GM21786 (cell line): Measurements from ENCODE around the gene EVI5.

ENCODE experiments used
- ATAC-seq: cut with Tn5 transposase; IDR thresholded peaks from one replicate; pipeline ENCODE4 v1.9.1; 2021; ENCODE audit not compliant: unreplicated experiment

EVI5 gene

DNA sequence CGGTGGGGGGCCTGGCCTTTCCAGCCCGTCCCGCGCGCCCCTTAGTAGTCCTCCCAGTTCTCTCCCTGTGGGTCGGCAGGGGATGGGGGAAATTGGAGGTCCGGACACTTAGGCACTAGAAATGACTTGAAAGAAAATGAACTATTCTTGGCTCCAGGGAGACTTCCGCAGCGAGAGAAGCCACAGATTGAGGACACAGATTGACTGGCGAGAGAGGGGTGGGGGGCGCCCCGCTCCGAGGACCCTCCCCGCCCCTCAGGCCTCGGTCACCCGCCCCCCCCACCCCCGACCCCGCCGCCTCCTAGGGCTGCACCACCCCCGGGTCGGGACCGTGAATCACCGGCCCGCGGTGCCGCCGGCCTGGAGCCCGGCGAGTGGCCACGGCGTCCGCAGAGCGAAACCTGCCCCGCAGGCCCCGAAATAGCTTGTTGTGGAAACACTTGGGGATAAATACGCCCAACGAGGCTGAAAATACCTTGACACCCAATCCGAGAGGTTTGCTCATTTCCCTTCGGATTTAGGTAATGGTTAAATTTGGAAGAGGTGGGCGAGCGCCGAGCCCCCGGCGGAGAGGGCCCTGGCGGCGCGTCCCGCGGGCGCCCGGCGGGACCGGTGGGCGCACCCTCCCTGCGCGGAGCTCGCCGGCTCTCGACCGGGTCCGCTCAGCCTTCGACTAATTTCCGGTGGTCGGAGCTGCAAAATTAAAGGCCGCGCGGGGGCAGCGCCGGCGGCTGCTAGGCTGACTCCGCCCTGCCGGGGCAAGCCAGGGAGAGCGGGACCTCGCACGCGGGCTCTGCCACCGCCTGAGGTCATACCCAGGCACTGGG lies 298.4 kb downstream of the EVI5 start, which contains the start of gene GFI1:
TSS of gene GFI1 (minus strand) at position 675 of the 827 bp plus-strand sequence. CDS start 3,438 bp downstream, outside the sequence.
- ATAC-seq: peak; percentile 18

DNA sequence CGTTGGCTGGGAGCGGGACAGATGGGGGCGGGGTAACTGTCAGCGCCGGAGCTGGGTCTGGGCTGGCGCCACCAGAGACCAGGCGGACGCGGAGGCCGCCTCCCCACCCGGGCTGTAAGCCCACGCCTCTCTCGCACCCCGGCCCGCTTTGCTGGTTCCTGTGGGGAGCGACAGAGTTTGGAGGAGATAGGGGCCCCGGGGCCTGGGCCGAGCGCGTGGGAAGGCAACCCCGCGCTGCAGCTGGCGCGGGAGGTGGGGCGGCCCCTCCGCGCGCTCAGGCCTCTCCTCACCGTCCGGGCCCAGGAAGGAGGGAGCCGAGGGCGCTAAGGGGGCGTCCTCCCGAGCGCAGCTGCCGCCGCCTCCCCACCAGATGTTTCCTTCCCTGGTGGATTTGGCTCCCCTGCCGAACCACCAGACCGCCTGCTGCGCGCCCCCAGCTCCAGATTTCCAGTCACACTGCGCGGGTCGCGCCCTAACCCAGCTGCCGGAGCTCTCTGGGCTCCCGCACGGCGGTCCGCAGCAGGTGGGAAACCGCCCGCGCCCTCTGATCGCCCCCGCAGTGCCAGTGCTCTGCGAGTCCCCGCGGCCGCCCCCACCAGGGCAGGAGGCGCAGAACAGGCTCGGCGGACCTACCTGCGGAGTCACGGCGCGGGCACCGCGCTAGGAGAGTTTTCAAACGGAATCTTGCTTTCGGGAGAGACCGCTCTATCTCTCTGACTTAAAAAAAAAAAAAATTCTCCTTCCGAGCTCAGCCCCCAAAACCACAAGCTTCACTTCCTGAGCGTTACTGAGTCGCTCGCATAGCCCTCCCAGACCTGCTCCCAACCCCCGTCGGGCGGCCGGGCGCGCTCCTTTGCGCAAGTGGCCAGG lies 299.3 kb downstream of the EVI5 start:
- ATAC-seq: peak; percentile 41

DNA sequence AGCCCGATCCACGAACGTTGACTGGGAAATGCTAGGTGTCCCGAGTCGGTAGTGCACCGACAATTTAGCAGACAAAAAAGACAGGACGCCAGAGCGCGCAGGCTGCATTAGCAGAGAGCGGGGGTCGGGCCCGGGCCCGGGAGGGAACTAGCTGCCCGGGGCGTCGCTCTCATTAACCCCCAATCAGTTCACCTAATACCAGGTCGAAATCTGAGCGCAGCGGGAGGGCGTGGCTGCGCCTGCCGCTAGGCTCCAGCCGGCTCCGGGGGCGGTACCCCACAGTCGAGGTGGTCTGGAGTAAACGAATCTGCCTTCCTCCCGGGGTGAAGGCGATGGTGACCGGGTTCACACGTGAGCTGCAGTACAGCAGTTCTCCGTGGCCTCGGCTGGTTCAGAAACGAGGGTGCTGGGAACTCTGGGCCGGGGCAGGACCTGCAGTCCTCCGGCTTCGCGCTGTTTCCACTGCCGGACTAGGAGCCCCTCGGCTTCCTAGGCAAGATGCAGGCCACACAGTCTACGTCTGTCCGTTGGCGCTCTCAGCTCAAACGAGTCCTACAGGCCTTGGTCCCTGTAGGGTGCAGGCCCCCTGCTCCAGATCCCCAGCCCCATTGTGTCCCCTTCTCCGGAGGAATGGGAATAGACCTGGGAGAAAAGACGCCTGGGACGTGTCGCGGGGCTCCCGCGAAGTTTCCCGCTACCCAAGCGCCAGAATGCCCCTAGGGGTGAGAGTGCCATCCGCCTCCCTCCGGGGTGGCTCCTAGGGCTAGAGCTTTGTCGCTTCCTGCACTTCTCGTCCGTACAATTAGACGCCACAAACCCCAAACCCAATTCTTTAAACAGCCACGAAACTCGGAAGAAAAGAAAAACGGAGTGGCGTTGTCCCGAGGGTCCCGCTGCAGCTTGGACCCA lies 300.2 kb downstream of the EVI5 start:
- peak; percentile 20 for ATAC-seq

DNA sequence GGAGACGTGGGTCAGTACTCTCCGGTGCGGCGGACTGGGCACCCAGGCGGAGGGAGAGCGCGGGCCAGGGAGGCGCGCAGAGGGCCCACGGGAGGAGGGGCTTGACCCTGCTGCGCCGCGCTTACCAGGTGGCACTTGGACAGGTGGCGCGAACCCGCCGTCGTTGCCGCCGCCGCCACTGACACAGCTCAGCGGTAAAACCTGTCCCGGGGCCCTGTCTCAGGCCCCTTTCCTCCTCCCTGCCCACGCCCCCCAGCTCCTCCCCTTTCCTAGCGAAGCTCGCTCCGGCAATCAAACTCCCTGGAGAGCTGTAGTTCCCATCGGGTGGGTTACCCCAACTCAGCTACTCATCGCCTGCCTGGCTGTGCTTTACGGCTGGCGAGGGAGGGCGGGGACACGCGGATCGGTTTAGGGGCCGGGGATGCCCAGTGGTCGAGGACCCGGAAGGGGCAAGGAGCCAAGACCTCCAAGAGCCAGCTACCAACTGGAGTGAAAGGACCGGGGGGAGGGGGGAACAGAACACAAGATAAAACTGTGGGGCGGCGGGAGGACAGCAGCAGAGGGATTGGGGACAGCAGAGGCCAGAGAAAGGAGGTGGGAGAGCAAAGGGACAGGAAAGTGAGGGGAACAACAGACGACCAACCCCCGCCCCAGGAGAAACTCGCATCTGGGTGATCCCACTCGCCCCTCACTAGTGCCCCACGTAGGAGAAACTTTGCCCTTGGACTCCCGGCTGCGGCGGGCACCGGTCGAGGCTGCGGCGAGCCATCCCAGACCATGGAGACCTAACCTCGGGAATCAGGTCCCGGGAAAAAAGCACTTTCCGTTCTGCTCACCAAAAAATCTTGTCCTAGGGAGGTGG lies 301.1 kb downstream of the EVI5 start:
- peak; percentile 10 for ATAC-seq

DNA sequence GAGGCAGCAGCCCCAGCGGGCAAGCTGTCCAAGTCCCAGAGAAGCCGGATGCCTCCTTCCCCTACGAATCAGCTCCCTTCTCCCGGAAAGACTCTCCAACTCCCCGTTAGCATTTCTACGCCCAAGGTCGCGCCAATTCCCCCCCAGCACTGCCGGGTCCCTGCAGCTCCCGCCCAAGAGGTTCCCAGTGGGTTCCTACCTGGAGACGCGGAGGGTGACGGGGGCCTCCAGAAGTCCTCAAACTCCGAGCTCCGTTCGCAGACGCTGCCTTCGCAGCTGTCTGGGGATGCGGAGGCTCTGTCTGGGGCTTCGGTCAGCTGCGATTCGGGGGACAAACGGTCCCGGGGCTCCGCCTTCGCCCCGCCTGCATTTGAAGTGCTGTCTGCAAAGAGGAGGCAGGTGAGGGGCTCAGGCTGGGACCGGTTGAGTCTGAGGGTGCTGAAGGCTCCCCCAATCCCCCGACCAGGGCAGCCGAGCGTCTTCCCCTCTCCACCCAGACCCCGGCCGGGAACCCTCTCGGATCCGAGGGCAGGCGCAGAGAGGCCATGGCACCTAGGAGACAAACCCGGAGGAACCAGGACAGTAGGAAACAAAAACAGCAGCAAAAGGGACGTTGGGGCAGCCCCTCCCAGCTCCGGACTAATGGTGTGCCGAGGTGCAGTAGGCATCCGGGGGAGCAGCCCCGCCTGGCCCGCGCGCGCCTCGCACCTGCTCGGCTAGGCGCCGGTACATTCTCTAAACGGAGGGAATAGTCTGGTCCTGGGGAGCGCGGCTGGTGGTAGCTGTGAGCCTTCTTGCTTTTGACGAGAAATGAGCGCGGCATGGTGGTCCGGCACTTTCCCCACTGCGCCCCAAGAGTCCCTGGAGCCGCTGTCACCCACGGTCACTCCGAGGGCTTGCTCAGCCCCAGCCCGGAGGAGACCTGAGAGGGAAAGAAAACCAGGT lies 302.0 kb downstream of the EVI5 start:
- ATAC-seq: no peak

DNA sequence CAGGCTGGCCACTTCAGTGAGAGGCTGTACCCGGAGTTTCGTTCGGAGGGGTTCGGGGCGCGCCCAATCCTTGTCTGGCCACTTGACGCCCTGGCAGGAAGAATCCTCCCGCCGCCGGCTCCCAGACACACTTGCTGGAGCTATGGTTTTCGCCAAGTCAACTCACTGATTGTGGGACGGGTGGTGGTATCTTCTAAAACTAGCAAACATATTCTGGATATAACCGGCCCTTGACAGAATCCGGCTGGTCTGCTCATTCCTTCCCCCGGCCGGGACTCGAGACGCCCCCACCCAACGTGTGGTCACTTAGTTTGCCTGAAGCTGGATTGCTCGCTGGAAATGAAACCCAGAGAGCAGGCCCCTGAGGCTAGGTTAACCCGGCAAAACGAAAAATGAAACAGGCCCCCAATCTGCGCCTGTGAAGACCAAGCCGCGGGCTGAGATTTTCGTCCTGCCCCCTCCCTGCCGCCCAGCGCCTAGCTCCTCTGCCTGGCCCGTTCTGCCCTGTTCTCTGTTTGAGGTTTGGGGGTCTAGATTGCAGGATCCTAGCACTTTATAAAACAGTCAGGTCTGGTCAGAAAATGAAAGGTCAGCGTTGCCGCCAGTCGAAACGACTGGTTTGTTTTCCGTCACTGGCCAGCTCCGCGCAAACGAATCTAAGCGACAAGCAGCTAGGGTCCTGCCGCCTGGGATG lies 302.8 kb downstream of the EVI5 start:
- no peak for ATAC-seq

DNA sequence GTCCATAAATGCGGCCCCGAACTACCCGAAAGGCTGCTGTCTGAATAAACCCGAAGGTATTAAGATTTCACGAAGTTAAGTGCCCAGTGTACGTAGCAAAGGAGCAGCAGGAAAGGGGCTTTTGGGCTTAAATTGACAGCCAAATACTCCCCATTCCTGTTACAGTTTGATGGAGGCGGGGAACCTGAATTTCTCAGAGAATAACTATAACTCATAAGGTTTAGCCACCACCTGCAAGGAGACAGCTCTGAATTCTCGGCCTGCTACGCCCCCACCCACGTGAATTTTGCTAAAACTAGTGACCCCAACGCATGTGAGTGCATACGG lies 303.3 kb downstream of the EVI5 start:
- ATAC-seq: no peak

DNA sequence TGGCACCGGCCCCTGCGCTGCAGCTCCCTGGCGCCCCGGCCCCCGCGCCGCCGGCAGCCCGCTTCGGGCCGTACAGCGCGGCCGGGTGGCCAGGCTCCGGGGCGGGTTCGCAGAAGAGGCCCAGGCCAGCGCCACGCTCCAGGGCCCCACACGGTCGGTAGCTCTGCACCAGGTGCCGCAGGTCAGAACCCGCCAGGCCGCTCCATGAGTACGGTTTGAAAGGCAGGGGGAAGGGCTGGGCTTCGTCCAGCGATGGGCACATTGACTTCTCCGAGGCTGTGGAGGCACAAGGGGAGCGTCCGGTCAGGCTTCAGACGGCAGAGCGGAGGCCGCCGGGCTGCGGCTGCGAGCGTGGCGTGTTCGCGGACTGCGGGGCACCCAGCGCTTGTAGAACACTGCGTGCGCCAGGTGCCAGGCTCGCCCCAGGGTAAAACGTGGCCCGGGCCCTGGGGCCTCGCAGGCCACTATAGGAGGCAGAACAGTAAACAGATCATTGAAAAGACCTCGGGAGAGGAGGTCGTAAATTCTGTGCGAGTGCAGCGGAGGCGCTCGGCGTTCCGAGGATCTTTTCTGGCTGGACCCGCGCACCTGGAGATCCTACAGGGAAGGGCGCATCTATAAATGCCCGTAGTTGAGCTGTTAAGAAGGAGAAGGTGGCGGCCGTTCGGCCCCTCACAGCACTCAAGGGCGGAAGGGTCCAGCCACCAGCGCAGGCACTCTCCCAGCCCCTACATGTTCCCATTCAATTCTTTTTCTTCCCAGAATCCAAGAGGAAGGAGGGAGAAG lies 303.9 kb downstream of the EVI5 start:
- no peak for ATAC-seq

DNA sequence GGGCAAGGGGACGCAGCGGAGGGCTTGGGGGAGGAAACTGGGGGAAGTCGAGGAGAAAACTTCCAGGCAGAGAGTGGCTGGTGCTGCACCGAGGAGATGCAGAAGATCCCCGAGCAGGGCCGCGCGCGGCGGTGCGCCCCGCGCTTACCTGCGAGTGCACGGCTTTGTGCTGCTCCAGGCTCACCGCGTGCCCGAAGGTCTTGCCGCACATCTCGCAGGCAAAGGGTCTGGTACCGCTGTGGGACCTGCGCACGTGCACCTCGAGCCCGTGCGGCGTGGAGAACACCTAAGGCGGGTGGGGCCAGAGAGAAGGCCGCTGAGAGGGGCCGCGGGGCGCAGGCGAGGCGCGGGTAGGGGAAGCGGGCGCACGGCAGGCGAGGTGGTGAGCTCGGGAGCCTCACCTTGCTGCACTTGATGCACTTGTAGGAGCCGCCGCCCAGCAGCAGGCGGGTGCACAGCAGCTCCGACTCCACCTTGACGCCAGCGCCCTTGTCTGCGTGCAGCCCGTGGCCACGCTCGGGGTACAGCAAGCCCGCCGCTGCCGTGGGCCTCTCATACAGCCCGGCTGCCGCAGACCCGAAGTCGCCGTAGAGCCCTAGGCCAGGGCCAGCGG lies 304.6 kb downstream of the EVI5 start:
- ATAC-seq: no peak

DNA sequence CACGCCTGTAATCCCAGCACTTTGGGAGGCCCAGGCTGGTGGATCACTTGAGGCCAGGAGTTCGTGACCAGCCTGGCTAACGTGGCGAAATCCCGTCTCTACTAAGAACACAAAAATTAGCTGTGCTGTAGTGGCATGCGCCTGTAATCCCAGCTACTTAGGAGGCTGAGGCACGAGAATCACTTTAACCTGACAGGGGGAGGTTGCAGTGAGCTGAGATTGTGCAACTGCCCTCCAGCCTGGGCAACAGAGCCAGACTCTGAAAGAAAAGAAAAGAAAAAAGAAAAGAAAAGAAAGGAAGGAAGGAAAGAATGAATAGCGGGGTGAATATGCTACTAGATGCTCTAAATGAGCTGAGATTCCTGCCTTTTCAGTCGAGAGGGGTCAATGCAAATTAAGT lies 305.3 kb downstream of the EVI5 start:
- no peak for ATAC-seq

DNA sequence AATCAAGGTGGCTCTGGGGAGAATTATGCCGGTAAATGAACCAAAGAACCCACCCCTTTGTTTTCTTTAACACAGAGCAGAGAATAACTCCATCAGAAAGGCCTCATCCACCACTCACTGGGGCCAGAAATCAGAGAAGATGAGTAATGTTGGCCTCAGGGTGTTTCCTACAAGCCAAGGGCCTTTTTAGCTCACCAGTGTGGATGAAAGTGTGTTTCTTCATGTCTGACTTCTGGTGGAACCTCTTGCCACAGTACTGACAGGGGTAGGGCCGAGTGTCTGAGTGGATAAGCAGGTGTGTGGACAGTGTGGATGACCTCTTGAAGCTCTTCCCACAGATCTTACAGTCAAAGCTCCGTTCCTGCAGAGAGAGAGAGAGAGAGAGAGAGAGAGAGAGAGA lies 306.5 kb downstream of the EVI5 start:
- no peak for ATAC-seq

DNA sequence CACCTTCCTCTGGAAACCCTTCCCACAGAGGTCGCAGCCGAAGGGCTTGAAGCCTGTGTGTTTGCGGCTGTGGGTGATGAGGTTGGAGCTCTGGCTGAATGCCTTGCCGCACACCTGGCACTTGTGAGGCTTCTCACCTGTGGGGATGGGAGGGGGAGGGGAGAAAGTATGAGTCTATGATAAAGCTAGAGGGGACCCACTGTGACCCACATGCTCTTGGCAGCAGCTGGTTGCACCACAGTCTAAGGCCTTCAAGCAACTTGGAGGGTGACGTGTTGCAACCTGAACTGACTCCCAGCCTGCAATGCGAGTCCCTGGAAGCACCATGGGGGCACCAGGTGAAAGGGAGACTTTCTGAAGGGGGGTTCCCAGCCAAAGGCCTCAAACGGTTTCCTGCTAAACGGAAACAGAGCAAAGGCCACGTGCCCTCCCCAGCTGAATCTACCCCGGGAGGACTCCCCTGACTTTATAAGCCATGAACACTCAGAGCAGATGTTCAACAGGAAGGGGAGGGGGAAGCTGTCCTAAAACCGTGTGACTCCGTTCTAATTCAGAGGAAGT lies 308.8 kb downstream of the EVI5 start:
- ATAC-seq: no peak

DNA sequence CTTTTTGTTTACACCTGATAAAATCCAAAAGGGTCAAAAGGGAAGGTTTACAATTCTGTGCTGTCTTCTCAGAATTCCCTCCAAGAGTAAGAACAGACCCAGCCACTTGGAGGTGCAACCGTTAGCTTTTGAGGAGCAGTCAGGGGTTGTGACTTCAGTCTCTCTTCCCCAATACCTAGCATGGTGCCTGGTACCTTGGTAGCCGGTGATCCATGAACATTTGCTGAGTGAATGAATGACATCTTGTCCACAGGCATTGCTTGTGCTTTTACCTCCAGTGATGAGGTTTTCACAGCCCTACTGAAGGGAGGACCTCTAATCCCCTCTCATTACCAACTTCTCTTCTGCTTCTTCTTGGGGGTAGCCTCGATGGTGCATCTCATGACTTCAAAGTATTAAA lies 309.9 kb downstream of the EVI5 start:
- ATAC-seq: no peak

DNA sequence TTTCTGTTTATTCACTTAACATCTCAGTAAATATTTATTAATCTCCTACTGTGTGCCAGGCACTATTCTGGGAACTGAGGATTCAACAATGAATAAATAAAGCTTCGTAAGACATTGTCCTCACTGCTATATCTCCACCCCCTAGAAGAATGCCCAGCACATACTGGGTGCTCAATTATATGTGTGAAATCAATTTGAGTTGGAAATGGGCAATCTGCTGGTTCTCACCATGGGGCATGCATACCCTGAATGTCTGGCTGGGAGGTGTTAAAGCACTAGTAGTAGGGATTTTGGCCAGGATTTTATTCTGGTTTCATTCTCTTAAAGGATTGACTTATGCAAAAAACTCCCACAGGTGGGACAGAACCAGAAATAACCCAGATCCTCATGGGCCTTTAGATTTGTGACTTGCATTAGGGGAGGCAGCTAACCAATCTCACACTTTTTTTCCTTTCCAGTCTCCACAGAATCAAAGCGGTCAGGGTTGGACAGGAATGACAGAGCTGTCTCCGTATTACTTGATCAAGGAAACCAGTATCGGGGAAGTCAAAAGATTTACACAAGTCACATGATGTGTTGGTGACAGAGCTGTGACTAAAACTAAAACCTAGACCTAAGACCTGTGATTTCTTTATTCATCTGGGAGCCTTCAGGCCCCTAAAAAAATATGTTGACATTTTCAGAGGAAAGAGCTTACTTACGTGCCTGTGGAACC lies 311.0 kb downstream of the EVI5 start:
- peak; percentile 75 for ATAC-seq

DNA sequence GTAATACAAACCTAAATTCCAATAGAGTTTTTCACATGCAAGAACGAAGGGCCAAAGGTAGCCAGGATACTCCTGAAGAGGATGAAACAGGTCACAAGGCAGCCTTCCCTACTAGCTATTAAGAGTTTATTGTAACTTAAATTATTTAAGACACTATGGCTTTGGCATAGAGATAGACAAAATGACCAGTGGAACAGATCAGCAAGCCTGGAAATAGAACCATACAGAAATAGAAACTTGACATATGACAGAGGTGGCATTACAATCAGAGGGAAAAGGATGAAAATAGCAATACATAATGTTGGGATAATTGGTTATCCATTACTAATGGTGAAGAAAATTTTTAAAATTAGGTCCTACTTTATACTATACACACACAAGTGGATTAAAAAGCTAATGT lies 314.7 kb downstream of the EVI5 start:
- no peak for ATAC-seq

DNA sequence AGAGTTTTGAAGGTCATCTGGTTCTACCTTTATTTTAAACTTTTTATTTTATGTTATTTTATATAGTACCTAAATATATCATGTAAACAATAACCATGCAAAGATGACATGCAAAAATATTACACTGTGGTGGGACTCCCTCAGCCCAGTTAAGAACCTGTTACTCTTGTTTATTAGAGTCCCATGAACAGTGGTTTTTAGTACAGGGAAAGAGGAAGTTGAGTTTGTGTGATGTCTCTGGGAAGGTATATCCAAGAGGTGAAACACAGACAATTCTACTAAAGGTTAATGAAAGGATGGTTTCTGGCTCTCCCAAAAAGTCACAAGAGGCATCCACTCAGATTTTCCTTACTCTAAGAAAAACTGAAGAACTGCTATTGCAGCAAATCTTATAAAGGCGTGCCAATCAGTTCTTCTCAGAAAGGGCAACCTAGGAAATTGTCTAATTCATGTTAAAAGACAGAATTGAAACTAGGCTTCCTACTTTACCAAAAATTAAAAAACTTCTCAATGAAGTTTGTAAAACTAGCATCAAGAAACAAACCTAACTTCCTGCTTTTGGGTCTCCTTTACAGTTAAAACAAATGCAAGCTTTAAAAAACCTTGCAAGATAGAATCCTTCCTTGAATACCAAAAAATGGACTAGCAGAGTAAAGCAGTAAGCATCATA lies 318.1 kb downstream of the EVI5 start:
- no peak for ATAC-seq
